Stimulated activated CD8-positive, alpha-beta memory T cell treated with anti-CD3 and anti-CD28 coated beads, Interleukin-15, amount 100 ng/mL, for 48 hours (primary cell): Measurements from ENCODE around the gene CHRM4.
A peak's percentile ranks its signal among the peaks of the same experiment; 100 is the strongest.
"Not testable (repeated sequence)": the region's sequence is repeated elsewhere in the genome, so short reads cannot be mapped to it uniquely, and the experiment has no call there.

ENCODE experiments used
- DNase-seq, 2 donors: peaks; one replicate each; pipeline ENCODE4 v3.0.0-alpha.2; 2020; ENCODE audit warnings: low read depth in 2 of 2

Gene CHRM4

GRCh38 chr11:46381819-46382645 is 9.5 kb downstream of the CHRM4 start:
- DNase-seq, result no peak

- no peak for DNase-seq
Measured at GRCh38 chr11:46381048-46381818, 10.3 kb downstream of the CHRM4 start, which contains the start of gene MDK. TSS of gene MDK (plus strand) at chr11:46381669. CDS start at chr11:46382058, 389 bp downstream.

- DNase-seq, result peak; percentile 57 to 68
Measured at GRCh38 chr11:46380340-46381047, 11.1 kb downstream of the CHRM4 start.

- DNase-seq, result not testable (repeated sequence)
Measured at GRCh38 chr11:46379482-46380293, 11.9 kb downstream of the CHRM4 start.

- DNase-seq, result no peak
Measured at GRCh38 chr11:46378811-46379481, 12.6 kb downstream of the CHRM4 start.

GRCh38 chr11:46378296-46378695 is 13.3 kb downstream of the CHRM4 start:
- DNase-seq, result no peak

DNA sequence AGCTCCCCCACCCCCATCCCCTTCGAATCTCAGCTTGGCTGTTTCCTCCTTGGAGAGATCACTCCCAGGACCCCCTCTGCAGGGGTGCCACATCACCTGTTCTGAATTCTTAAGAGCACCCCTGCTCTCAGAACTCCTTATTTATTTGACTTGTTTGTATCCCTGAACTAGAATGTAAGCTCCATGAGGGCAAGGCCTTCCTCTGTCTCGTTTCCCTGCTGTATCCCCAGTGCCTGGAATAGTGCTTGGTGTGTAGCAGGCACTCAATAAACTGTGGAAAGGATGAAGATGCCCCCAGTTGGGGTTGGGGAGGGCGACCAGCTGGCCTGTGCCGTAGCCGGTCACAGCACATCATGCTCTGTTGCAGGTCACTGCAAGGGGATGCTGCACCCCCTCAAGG is 13.7 kb downstream of the CHRM4 start:
- DNase-seq, result no peak

DNA sequence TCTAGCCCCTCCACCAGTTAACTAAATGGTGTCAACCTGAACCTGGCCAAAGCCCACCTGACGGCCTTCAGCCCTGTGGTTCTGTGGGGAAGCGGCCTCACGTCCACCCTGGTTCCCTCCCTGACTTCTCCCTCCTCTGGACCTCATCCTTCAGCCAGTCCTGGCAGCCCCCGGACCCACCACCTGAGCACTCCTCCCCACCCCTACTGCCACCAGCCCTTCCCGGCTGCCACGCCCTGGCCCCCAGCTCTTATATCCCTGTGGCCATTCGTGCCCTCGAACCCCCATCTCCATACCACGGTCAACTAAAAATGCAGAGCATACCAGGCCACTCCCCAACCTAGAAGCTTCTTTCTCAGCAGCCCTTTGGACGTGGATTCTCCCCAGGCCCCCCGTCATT is 14.3 kb downstream of the CHRM4 start:
- no peak for DNase-seq

- no peak for DNase-seq
Measured at GRCh38 chr11:46376258-46377050, 15.1 kb downstream of the CHRM4 start.

GRCh38 chr11:46375392-46376101 is 16.0 kb downstream of the CHRM4 start:
- no peak for DNase-seq

DNA sequence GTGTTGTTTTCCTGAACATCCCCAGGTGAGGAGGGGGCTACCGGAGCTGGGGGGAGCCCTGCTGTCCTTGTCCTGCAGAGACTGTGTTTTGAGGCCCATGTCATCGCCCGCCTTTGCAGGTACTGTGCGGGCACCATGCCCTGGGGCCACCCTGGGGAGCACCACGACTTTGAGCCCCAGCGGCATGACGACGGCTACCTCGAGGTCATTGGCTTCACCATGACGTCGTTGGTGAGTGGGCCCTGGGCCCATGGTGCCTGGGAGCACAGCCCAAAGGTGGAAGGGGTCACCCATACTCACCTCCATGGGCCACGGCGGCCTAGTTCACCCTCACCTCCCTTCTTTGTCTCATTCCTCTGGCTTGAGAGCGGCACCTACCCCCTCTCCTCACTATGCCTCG is 16.8 kb downstream of the CHRM4 start:
- DNase-seq, result no peak

DNA sequence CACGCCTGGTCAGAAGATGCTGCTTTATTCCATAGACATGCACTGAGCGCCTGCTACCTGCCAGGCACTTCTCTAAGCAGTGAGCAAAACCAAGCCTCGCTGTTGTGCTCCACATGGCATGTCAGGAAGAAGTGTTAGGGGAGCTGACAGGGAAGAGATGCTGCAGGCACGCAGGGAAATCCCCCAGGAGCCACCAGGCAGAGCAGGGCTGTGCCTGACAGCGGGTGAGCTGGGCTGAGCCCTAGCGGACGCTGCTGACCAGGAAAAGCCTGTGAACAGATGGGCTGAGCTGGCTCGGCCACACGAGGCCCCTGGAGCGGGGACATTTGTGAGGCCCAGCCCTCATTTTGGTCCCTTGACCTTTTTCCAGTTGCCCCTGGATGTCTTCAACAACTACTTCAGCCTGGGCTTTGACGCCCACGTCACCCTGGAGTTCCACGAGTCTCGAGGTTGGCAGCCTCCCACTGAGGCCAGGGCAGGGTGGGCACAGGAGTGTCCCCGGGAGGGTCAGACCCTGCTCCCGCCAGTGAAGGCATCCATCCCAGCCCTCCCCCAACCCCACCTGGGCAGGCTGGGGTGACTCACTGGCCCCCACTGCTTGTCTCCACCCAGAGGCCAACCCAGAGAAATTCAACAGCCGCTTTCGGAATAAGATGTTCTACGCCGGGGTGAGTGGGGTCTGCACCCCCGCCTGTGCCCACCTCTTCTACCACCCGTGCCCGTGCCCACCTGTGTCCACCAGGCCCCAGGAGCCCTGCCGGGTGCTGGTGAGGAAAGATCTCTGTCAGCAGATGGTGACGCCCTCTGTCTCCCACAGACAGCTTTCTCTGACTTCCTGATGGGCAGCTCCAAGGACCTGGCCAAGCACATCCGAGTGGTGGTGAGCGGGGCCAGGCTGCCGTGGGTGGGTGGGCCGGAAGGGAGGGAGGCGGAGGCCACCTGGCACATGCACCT is 17.5 kb downstream of the CHRM4 start:
- no peak for DNase-seq

- not testable (repeated sequence) for DNase-seq
Measured at GRCh38 chr11:46372501-46372900, 19.1 kb downstream of the CHRM4 start.

DNA sequence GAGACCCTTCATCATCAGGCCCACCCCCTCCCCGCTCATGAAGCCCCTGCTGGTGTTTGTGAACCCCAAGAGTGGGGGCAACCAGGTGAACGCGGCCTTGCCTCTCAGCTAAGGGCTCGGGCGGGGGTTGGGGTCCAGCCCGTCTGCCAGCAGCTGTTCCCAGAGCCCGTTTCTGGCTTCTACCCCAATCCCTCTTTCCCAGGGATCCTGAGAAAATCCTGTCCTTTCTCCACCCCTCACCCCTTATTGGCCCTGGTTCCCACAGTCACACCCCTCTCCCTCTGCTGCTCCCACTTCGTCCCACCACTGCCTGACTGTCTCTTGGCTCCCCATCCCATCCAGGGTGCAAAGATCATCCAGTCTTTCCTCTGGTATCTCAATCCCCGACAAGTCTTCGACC is 19.5 kb downstream of the CHRM4 start:
- DNase-seq, result no peak

DNA sequence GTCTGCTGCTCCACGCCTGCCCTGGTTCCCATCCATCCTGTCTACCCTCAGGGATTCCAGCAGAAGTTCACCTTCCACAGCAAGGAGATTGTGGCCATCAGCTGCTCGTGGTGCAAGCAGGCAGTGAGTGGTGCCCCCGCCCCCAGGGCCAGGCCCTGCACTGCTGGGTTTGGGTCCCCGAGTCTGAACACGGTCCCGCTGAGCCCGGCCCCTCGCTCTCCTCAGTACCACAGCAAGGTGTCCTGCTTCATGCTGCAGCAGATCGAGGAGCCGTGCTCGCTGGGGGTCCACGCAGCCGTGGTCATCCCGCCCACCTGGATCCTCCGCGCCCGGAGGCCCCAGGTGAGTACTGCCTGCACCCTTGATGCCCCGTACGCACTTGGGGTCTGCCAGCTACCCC is 20.3 kb downstream of the CHRM4 start:
- DNase-seq, result not testable (repeated sequence)

- DNase-seq, result no peak
Measured at GRCh38 chr11:46370253-46370652, 21.3 kb downstream of the CHRM4 start.

GRCh38 chr11:46369458-46370152 is 22.0 kb downstream of the CHRM4 start:
- DNase-seq, result no peak

- no peak for DNase-seq
Measured at GRCh38 chr11:46367916-46368267, 23.7 kb downstream of the CHRM4 start.
